Prostate gland (tissue), 2 donors: Measurements from ENCODE around the gene RNF227.

Experiments
- CTCF ChIP-seq, 4 experiments: fragments of 200-600 bp in 2 of 4; fragments of 450-650 bp in 2 of 4; sonication (generic) in 2 of 4; IDR thresholded peaks; 1 replicate in 3 of 4; 2 replicates in 1 of 4; pipeline ENCODE4 v1.5.1; 2016 to 2019; ENCODE audit warnings: antibody characterized with exemption in 4 of 4, mild to moderate bottlenecking in 2 of 4, moderate library complexity in 2 of 4
- POLR2A ChIP-seq: fragments of 450-650 bp; IDR thresholded peaks from one replicate; pipeline ENCODE4 v1.6.1; 2016; ENCODE audit warnings: antibody characterized with exemption, mild to moderate bottlenecking
- POLR2AphosphoS5 ChIP-seq: sonication (generic); formaldehyde crosslinking; IDR thresholded peaks from one replicate; pipeline ENCODE4 v1.6.1; 2017; ENCODE audit warnings: antibody characterized with exemption

- TF ChIP-seq CTCF (IDR thresholded peaks at IDR 0.05) = no peak
- TF ChIP-seq POLR2A = no peak
- TF ChIP-seq POLR2AphosphoS5 = peak; percentile 69
Measured at GRCh38 chr17:7903154-7904103, 12.7 kb downstream of the RNF227 start.
